GM23338 (cell line): Measurements from ENCODE around the gene MAPK6. TPM values are rescaled to one million over a fixed set of nuclear protein-coding genes. Genes with fewer than 3 reads are reported as not detected.

ENCODE experiments used
- ATAC-seq: fragments of 200-7000 bp; cut with Tn5 transposase; 3 replicates; pipeline ENCODE4 v1.9.1; 2020
- DNase-seq: peaks from one replicate; pipeline ENCODE4 v3.0.0-alpha.2; 2015; ENCODE audit warnings: low spot score
- H2AFZ ChIP-seq: fragments of 200-600 bp; sonication (generic); 2 replicates; pipeline ENCODE4 v1.8.0; 2016; ENCODE audit warnings: antibody characterized with exemption, mild to moderate bottlenecking, moderate library complexity
- H3F3A ChIP-seq: fragments of 200-600 bp; sonication (generic); replicated peaks from 2 replicates; pipeline ENCODE4 v1.8.0; 2017; ENCODE audit warnings: antibody characterized with exemption, mixed run types, low read depth
- H3K27ac ChIP-seq: fragments of 200-600 bp; sonication (generic); 2 replicates; pipeline ENCODE4 v1.6.1; 2016; ENCODE audit warnings: low read depth
- H3K27me3 ChIP-seq: fragments of 200-600 bp; sonication (generic); 2 replicates; pipeline ENCODE4 v1.8.0; 2016; ENCODE audit warnings: mild to moderate bottlenecking, mixed run types, moderate library complexity; ENCODE audit not compliant: insufficient read depth
- H3K36me3 ChIP-seq: fragments of 200-600 bp; sonication (generic); 2 replicates; pipeline ENCODE4 v1.8.0; 2016; ENCODE audit warnings: mild to moderate bottlenecking; ENCODE audit not compliant: insufficient read depth
- H3K4me1 ChIP-seq: fragments of 200-600 bp; sonication (generic); 2 replicates; pipeline ENCODE4 v1.8.0; 2016; ENCODE audit warnings: mild to moderate bottlenecking, moderate library complexity; ENCODE audit not compliant: insufficient read depth
- H3K4me2 ChIP-seq: fragments of 200-600 bp; sonication (generic); 2 replicates; pipeline ENCODE4 v1.7.1; 2017; ENCODE audit warnings: mixed run types
- H3K4me3 ChIP-seq: fragments of 200-600 bp; sonication (generic); 2 replicates; pipeline ENCODE4 v1.6.1; 2016; ENCODE audit warnings: mixed run types
- H3K79me2 ChIP-seq: fragments of 200-600 bp; sonication (generic); replicated peaks from 2 replicates; pipeline ENCODE4 v1.8.0; 2017; ENCODE audit warnings: mild to moderate bottlenecking; ENCODE audit not compliant: insufficient read depth
- H3K9me2 ChIP-seq: fragments of 200-600 bp; sonication (generic); 2 replicates; pipeline ENCODE4 v1.8.0; 2017; ENCODE audit not compliant: insufficient read depth
- H4K20me1 ChIP-seq: fragments of 200-600 bp; sonication (generic); replicated peaks from 2 replicates; pipeline ENCODE4 v1.8.0; 2017; ENCODE audit warnings: mild to moderate bottlenecking; ENCODE audit not compliant: insufficient read depth
- H3K27ac Mint-ChIP-seq: 2 replicates; pipeline ENCODE4 v1.8.0; 2020; ENCODE audit warnings: inconsistent platforms, mild to moderate bottlenecking, moderate library complexity, mixed read lengths
- H3K27me3 Mint-ChIP-seq: 3 replicates; pipeline ENCODE4 v1.8.0; 2022; ENCODE audit warnings: low read depth, mild to moderate bottlenecking, moderate library complexity, mixed read lengths, inconsistent platforms; ENCODE audit not compliant: insufficient read depth, poor library complexity
- H3K36me3 Mint-ChIP-seq: 3 replicates; pipeline ENCODE4 v1.8.0; 2021; ENCODE audit warnings: low read depth, mild to moderate bottlenecking, inconsistent platforms, moderate library complexity, mixed read lengths
- H3K4me1 Mint-ChIP-seq: 3 replicates; pipeline ENCODE4 v1.8.0; 2020; ENCODE audit warnings: mild to moderate bottlenecking, inconsistent platforms, mixed read lengths
- H3K4me3 Mint-ChIP-seq: 3 replicates; pipeline ENCODE4 v1.8.0; 2021; ENCODE audit warnings: moderate library complexity, mild to moderate bottlenecking, inconsistent platforms, mixed read lengths
- H3K9me3 Mint-ChIP-seq: 3 replicates; pipeline ENCODE4 v1.8.0; 2020; ENCODE audit warnings: moderate library complexity, mild to moderate bottlenecking, inconsistent platforms, mixed read lengths
- CREB1 ChIP-seq: fragments of 250-450 bp; sonication (Bioruptor Pico); IDR thresholded peaks from 2 replicates; pipeline ENCODE4 v1.5.0; 2020; ENCODE audit warnings: low read depth, mild to moderate bottlenecking, moderate library complexity
- ETS1 ChIP-seq: IDR thresholded peaks from 2 replicates; pipeline ENCODE4 v1.6.1; 2016; ENCODE audit warnings: antibody characterized with exemption
- JUNB ChIP-seq: IDR thresholded peaks from one replicate; pipeline ENCODE4 v1.6.1; 2016; ENCODE audit warnings: antibody characterized with exemption; ENCODE audit not compliant: unreplicated experiment
- STAT1 ChIP-seq: IDR thresholded peaks from one replicate; pipeline ENCODE4 v1.6.1; 2016; ENCODE audit warnings: antibody characterized with exemption; ENCODE audit not compliant: unreplicated experiment
- ZNF114 ChIP-seq: fragments of 250-450 bp; sonication (Bioruptor Pico); IDR thresholded peaks from 2 replicates; pipeline ENCODE4 v1.5.0; 2020; ENCODE audit warnings: mild to moderate bottlenecking, moderate library complexity
- ZNF331 ChIP-seq: fragments of 250-450 bp; sonication (Bioruptor Pico); IDR thresholded peaks from 2 replicates; pipeline ENCODE4 v1.5.0; 2020; ENCODE audit warnings: low read depth, mild to moderate bottlenecking, moderate library complexity
- polyA plus RNA-seq: library from polyadenylated mRNA; unstranded; fragments of >200 nt; fragmentation: Nextera tagmentation; extraction: Ambion mirVana; gene quantifications from 2 replicates; pipeline ENCODE4 v1.2.1, GENCODE V29; 2016
- total RNA-seq: library from RNA; depleted of rRNA; stranded (reverse); fragments of >200 nt; shearing (Covaris generic); gene quantifications from 2 replicates; pipeline ENCODE4 v1.2.3, GENCODE V29; 2014
- TF ChIP-seq, protein P1 (sequence below), 2 experiments: fragments of 200-600 bp in 1 of 2; sonication (generic) in 1 of 2; conservative IDR thresholded peaks; 2 replicates each; pipeline versions ENCODE4 v1.5.1 to v1.6.1; 2016 to 2017; ENCODE audit warnings: antibody characterized with exemption in 2 of 2, low read depth in 2 of 2, mild to moderate bottlenecking in 2 of 2, moderate library complexity in 1 of 2
- TF ChIP-seq, protein P2 (sequence below): fragments of 250-450 bp; sonication (Bioruptor Pico); IDR thresholded peaks from 2 replicates; pipeline ENCODE4 v1.5.0; 2020; ENCODE audit warnings: mild to moderate bottlenecking, moderate library complexity

Gene MAPK6
- total and polyA plus RNA-seq, 2 experiments from 2014 or later = 40.9 to 92.3 TPM

DNA sequence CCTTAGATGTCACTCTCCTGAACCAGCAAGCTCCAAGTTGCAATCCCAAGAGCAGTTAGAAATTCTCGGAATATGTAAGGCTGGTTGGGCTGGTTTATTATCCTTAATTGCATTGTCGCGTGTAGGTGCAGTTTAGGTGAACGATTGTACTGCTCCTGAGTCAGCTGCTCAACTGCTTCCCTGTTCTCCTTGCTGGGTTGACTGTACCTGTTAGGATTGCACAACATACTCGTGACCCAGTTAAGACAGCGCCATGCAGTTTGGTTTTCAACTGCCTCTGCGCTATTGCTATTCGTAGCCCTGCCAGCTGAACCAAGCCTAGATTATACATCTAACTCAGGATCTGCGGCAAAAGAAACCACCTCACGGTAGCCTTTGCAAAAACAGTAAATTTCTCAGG lies 52.6 kb downstream of the MAPK6 start:
- Histone ChIP-seq H3K27me3 (no peaks in the 10 kb centered on the region), H4K20me1 (no peaks in the 10 kb centered on the region), H3K4me2 (no peak overlapping the region), H3K4me3 (no peak overlapping the region), H3K27ac (no peak overlapping the region), H2AFZ (no peak overlapping the region), H3K4me1 (no peaks in the 10 kb centered on the region), H3K36me3 (no peaks in the 10 kb centered on the region), H3F3A (0 out of 2 replicates have a peak, but pooled peaks cover 2% of the 10 kb centered on the region), H3K9me2 (no peaks in the 10 kb centered on the region), H3K79me2 (no peaks in the 10 kb centered on the region)
- no peak overlapping the region for H3K27ac Mint-ChIP-seq
- peaks cover 7% of the 10 kb centered on the region for H3K4me1 Mint-ChIP-seq
- DNase-seq (no peak), ATAC-seq (no peak)
- H3K36me3 Mint-ChIP-seq = no peaks in the 10 kb centered on the region
- H3K27me3 Mint-ChIP-seq = peaks cover 3% of the 10 kb centered on the region
- H3K9me3 Mint-ChIP-seq = no peaks in the 10 kb centered on the region
- H3K4me3 Mint-ChIP-seq = no peak overlapping the region
- TF ChIP-seq, protein P1, sequence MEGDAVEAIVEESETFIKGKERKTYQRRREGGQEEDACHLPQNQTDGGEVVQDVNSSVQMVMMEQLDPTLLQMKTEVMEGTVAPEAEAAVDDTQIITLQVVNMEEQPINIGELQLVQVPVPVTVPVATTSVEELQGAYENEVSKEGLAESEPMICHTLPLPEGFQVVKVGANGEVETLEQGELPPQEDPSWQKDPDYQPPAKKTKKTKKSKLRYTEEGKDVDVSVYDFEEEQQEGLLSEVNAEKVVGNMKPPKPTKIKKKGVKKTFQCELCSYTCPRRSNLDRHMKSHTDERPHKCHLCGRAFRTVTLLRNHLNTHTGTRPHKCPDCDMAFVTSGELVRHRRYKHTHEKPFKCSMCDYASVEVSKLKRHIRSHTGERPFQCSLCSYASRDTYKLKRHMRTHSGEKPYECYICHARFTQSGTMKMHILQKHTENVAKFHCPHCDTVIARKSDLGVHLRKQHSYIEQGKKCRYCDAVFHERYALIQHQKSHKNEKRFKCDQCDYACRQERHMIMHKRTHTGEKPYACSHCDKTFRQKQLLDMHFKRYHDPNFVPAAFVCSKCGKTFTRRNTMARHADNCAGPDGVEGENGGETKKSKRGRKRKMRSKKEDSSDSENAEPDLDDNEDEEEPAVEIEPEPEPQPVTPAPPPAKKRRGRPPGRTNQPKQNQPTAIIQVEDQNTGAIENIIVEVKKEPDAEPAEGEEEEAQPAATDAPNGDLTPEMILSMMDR (conservative IDR thresholded peaks at IDR 0.05; ENCODE audit: low read depth in 2 of 2) = no peak
- no peak for TF ChIP-seq ZNF331 (CRISPR knock-in tag)

DNA sequence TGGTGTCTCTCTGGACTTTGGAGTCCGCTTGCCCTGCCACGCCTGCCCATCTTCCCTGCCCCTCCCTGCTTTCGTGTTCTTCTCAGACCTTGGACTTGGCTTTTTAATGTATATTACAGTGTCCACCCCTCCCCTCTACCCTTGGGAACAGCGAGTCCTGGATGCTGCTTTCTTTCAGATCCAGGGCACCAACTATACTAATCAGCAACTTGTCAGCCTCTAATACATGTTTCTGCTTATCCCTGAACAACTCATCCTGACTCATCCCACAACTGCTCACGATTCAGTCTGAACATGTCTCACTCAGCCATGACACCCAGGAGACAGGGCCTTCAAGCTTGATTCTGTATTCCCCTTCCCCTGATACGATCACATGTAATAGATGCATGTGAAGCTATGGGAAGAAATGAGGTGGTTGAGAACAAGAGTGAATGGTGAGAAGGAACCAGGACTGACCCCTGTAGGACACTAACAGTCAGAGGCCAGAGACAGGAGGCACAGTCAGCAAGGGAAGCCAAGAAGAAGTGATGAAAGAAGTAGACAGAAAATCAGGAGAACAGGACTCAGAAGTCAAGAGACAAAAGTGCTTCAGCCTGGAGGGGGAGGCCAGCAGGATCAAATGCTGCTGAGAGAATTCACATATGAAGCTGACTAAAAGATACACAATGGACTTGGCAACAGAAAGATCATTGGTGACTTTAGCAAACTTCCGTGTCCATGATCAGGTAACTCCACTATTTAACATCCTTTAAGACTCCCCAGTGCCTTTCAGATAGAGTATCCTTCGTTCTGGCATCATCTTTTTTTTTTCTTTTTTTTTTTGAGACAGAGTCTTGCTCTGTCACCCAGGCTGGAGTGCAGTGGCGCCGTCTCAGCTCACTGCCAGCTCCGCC lies 58.1 kb downstream of the MAPK6 start:
- H3K9me2 ChIP-seq = no peaks in the 10 kb centered on the region
- Mint-ChIP-seq H3K4me3 (no peak overlapping the region), H3K9me3 (no peaks in the 10 kb centered on the region; the same call in 2 of the 3 replicates), H3K27me3 (peaks cover 2% of the 10 kb centered on the region), H3K36me3 (no peaks in the 10 kb centered on the region), H3K27ac (no peak overlapping the region), H3K4me1 (peaks cover 5% of the 10 kb centered on the region)
- DNase-seq (no peak), ATAC-seq (no peak)
- no peaks in the 10 kb centered on the region for H4K20me1 ChIP-seq
- H3K27ac ChIP-seq = no peak overlapping the region
- H3F3A ChIP-seq = no peaks in the 10 kb centered on the region
- H3K36me3 ChIP-seq = no peaks in the 10 kb centered on the region
- no peak overlapping the region for H3K4me3 ChIP-seq
- no peak overlapping the region for H3K4me2 ChIP-seq
- H3K27me3 ChIP-seq = no peaks in the 10 kb centered on the region
- no peaks in the 10 kb centered on the region for H3K79me2 ChIP-seq
- no peaks in the 10 kb centered on the region for H3K4me1 ChIP-seq
- no peak overlapping the region; the same call in 1 of the 2 replicates for H2AFZ ChIP-seq
- TF ChIP-seq JUNB (no peak), STAT1 (no peak), ZNF114 (CRISPR knock-in tag) (no peak), CREB1 (CRISPR knock-in tag) (no peak), ETS1 (no peak)
- TF ChIP-seq, protein P2, sequence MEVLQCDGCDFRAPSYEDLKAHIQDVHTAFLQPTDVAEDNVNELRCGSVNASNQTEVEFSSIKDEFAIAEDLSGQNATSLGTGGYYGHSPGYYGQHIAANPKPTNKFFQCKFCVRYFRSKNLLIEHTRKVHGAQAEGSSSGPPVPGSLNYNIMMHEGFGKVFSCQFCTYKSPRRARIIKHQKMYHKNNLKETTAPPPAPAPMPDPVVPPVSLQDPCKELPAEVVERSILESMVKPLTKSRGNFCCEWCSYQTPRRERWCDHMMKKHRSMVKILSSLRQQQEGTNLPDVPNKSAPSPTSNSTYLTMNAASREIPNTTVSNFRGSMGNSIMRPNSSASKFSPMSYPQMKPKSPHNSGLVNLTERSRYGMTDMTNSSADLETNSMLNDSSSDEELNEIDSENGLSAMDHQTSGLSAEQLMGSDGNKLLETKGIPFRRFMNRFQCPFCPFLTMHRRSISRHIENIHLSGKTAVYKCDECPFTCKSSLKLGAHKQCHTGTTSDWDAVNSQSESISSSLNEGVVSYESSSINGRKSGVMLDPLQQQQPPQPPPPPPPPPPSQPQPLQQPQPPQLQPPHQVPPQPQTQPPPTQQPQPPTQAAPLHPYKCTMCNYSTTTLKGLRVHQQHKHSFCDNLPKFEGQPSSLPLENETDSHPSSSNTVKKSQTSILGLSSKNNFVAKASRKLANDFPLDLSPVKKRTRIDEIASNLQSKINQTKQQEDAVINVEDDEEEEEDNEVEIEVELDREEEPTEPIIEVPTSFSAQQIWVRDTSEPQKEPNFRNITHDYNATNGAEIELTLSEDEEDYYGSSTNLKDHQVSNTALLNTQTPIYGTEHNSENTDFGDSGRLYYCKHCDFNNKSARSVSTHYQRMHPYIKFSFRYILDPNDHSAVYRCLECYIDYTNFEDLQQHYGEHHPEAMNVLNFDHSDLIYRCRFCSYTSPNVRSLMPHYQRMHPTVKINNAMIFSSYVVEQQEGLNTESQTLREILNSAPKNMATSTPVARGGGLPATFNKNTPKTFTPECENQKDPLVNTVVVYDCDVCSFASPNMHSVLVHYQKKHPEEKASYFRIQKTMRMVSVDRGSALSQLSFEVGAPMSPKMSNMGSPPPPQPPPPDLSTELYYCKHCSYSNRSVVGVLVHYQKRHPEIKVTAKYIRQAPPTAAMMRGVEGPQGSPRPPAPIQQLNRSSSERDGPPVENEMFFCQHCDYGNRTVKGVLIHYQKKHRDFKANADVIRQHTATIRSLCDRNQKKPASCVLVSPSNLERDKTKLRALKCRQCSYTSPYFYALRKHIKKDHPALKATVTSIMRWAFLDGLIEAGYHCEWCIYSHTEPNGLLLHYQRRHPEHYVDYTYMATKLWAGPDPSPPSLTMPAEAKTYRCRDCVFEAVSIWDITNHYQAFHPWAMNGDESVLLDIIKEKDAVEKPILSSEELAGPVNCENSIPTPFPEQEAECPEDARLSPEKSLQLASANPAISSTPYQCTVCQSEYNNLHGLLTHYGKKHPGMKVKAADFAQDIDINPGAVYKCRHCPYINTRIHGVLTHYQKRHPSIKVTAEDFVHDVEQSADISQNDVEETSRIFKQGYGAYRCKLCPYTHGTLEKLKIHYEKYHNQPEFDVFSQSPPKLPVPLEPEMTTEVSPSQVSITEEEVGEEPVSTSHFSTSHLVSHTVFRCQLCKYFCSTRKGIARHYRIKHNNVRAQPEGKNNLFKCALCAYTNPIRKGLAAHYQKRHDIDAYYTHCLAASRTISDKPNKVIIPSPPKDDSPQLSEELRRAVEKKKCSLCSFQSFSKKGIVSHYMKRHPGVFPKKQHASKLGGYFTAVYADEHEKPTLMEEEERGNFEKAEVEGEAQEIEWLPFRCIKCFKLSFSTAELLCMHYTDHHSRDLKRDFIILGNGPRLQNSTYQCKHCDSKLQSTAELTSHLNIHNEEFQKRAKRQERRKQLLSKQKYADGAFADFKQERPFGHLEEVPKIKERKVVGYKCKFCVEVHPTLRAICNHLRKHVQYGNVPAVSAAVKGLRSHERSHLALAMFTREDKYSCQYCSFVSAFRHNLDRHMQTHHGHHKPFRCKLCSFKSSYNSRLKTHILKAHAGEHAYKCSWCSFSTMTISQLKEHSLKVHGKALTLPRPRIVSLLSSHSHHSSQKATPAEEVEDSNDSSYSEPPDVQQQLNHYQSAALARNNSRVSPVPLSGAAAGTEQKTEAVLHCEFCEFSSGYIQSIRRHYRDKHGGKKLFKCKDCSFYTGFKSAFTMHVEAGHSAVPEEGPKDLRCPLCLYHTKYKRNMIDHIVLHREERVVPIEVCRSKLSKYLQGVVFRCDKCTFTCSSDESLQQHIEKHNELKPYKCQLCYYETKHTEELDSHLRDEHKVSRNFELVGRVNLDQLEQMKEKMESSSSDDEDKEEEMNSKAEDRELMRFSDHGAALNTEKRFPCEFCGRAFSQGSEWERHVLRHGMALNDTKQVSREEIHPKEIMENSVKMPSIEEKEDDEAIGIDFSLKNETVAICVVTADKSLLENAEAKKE (CRISPR knock-in tag) = no peak
